Mononuclear cell (primary cell): Measurements from ENCODE around the gene RIMBP2. TPM values are rescaled to one million over a fixed set of nuclear protein-coding genes. Genes with fewer than 3 reads are reported as not detected.
"Not testable (repeated sequence)": the region's sequence is repeated elsewhere in the genome, so short reads cannot be mapped to it uniquely, and the experiment has no call there.

Experiments
- H3K27me3 ChIP-seq: 2 replicates; pipeline ENCODE4 v1.6.0; 2011; ENCODE audit warnings: low read length, control low read depth; ENCODE audit not compliant: insufficient read depth
- H3K4me1 ChIP-seq: 2 replicates; pipeline ENCODE4 v1.5.1; 2011; ENCODE audit warnings: mild to moderate bottlenecking, low read length, control low read depth; ENCODE audit not compliant: insufficient read depth
- H3K4me3 ChIP-seq: 2 replicates; pipeline ENCODE4 v1.5.1; 2011; ENCODE audit warnings: mild to moderate bottlenecking, low read length, moderate library complexity
- H3K9me3 ChIP-seq: 2 replicates; pipeline ENCODE4 v1.5.1; 2011; ENCODE audit warnings: low read depth, mild to moderate bottlenecking, control low read depth, low read length
- total RNA-seq: library from RNA; depleted of rRNA; stranded (reverse); fragments of >200 nt; gene quantifications from one replicate; pipeline ENCODE4 v1.2.3, GENCODE V29; 2012

Gene RIMBP2
- total RNA-seq, 1 donor = not detected

- H3K9me3 ChIP-seq = no peaks in the 10 kb centered on the region
- H3K4me3 ChIP-seq = no peak overlapping the region
- no peaks in the 10 kb centered on the region for H3K4me1 ChIP-seq
- H3K27me3 ChIP-seq = no peaks in the 10 kb centered on the region
Measured at GRCh38 chr12:130745921-130746320, 29.8 kb upstream of the RIMBP2 start.

- no peaks in the 10 kb centered on the region for H3K9me3 ChIP-seq
- H3K27me3 ChIP-seq = no peaks in the 10 kb centered on the region
- H3K4me1 ChIP-seq = no peaks in the 10 kb centered on the region
- H3K4me3 ChIP-seq = no peak overlapping the region
Measured at GRCh38 chr12:130744274-130744673, 28.2 kb upstream of the RIMBP2 start.

- no peak overlapping the region for H3K4me3 ChIP-seq
- no peaks in the 10 kb centered on the region for H3K4me1 ChIP-seq
- H3K27me3 ChIP-seq = peaks cover under 1% of the 10 kb centered on the region
- H3K9me3 ChIP-seq = no peaks in the 10 kb centered on the region
Measured at GRCh38 chr12:130743606-130744005, 27.5 kb upstream of the RIMBP2 start.

GRCh38 chr12:130743176-130743575, 27.1 kb upstream of the RIMBP2 start:
- no peaks in the 10 kb centered on the region for H3K9me3 ChIP-seq
- H3K27me3 ChIP-seq = peaks cover 2% of the 10 kb centered on the region
- H3K4me3 ChIP-seq = no peak overlapping the region
- H3K4me1 ChIP-seq = no peaks in the 10 kb centered on the region

- Histone ChIP-seq H3K27me3 (peaks cover 2% of the 10 kb centered on the region), H3K4me3 (no peak overlapping the region), H3K9me3 (no peaks in the 10 kb centered on the region), H3K4me1 (no peaks in the 10 kb centered on the region)
Measured at GRCh38 chr12:130742716-130743115, 26.6 kb upstream of the RIMBP2 start.

GRCh38 chr12:130742112-130742511, 26.0 kb upstream of the RIMBP2 start:
- Histone ChIP-seq H3K4me1 (no peaks in the 10 kb centered on the region), H3K27me3 (peaks cover 2% of the 10 kb centered on the region), H3K4me3 (no peak overlapping the region), H3K9me3 (no peaks in the 10 kb centered on the region)

- Histone ChIP-seq H3K4me3 (no peak overlapping the region), H3K4me1 (no peaks in the 10 kb centered on the region), H3K27me3 (peaks cover 2% of the 10 kb centered on the region), H3K9me3 (no peaks in the 10 kb centered on the region)
Measured at GRCh38 chr12:130739571-130739970, 23.5 kb upstream of the RIMBP2 start.

- H3K4me3 ChIP-seq, H3K9me3 ChIP-seq, H3K4me1 ChIP-seq, H3K27me3 ChIP-seq: not testable (repeated sequence)
Measured at GRCh38 chr12:130738403-130738802, 22.3 kb upstream of the RIMBP2 start.

GRCh38 chr12:130737731-130738130, 21.6 kb upstream of the RIMBP2 start:
- H3K9me3 ChIP-seq = no peaks in the 10 kb centered on the region
- H3K4me3 ChIP-seq = no peak overlapping the region
- H3K4me1 ChIP-seq = no peaks in the 10 kb centered on the region
- H3K27me3 ChIP-seq = peaks cover 2% of the 10 kb centered on the region

- H3K4me1 ChIP-seq = no peaks in the 10 kb centered on the region
- no peaks in the 10 kb centered on the region for H3K9me3 ChIP-seq
- no peaks in the 10 kb centered on the region for H3K27me3 ChIP-seq
- H3K4me3 ChIP-seq = no peak overlapping the region
Measured at GRCh38 chr12:130729344-130729743, 13.2 kb upstream of the RIMBP2 start.

- Histone ChIP-seq H3K27me3 (no peaks in the 10 kb centered on the region), H3K4me3 (no peak overlapping the region), H3K4me1 (no peaks in the 10 kb centered on the region), H3K9me3 (no peaks in the 10 kb centered on the region)
Measured at GRCh38 chr12:130728158-130729058, 12.3 kb upstream of the RIMBP2 start.

- Histone ChIP-seq H3K4me1 (no peaks in the 10 kb centered on the region), H3K9me3 (peaks cover 15% of the 10 kb centered on the region), H3K27me3 (peaks cover 25% of the 10 kb centered on the region), H3K4me3 (no peak overlapping the region)
Measured at GRCh38 chr12:130719263-130719859, 3.3 kb upstream of the RIMBP2 start.

- peaks cover 32% of the 10 kb centered on the region for H3K27me3 ChIP-seq
- H3K4me1 ChIP-seq = no peaks in the 10 kb centered on the region
- peaks cover 9% of the 10 kb centered on the region for H3K9me3 ChIP-seq
- no peak overlapping the region for H3K4me3 ChIP-seq
Measured at GRCh38 chr12:130717752-130718151, 1.7 kb upstream of the RIMBP2 start.

- H3K9me3 ChIP-seq = peaks cover 1% of the 10 kb centered on the region
- H3K4me3 ChIP-seq = no peak overlapping the region
- peaks cover 32% of the 10 kb centered on the region for H3K27me3 ChIP-seq
- no peaks in the 10 kb centered on the region for H3K4me1 ChIP-seq
Measured at GRCh38 chr12:130716969-130717366, 869 bp upstream of the RIMBP2 start.

- Histone ChIP-seq H3K4me3 (no peak overlapping the region), H3K4me1 (no peaks in the 10 kb centered on the region), H3K9me3 (no peaks in the 10 kb centered on the region), H3K27me3 (peaks cover 32% of the 10 kb centered on the region)
Measured at GRCh38 chr12:130715150-130715997, 725 bp downstream of the RIMBP2 start.
